ENCODE results near the gene SLC39A5. TPM values are rescaled to one million over a fixed set of nuclear protein-coding genes. Genes with fewer than 3 reads are reported as not detected.

SLC39A5 gene
- total RNA-seq, 4 donors from 2014 or later, result not detected

DNA sequence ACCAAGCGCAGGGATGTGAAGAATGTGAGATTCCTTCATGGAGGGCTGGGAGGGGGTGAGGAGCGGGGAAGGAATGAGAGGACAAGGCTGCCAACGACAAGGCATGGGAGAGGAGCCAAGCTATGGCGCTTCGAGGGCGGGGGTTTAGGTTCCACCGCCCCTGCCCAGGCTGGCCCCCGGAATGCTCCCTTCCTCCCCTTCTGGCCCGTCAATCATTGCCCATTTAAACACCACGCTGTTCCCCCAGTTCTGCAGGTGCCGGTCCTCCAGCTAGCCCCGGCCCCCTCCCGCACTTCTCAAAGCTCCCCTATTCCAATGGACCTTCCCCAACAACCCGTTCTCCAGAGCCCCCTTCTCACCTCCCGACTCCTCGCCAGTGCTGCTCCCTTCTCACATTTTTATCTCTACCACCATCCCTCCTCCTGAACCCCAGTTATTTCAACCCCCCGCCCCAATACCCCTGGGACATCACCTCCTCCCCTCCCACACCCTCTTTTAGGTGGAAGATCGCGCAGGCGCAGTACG is 8.6 kb upstream of the SLC39A5 start:
- no peaks in the 10 kb centered on the region for H3K27me3 ChIP-seq
- peak; percentile 81 to 85 for DNase-seq
- peaks cover 27 to 36% of the 10 kb centered on the region in 2 donors for H3K4me1 ChIP-seq
- TF ChIP-seq, protein P1, sequence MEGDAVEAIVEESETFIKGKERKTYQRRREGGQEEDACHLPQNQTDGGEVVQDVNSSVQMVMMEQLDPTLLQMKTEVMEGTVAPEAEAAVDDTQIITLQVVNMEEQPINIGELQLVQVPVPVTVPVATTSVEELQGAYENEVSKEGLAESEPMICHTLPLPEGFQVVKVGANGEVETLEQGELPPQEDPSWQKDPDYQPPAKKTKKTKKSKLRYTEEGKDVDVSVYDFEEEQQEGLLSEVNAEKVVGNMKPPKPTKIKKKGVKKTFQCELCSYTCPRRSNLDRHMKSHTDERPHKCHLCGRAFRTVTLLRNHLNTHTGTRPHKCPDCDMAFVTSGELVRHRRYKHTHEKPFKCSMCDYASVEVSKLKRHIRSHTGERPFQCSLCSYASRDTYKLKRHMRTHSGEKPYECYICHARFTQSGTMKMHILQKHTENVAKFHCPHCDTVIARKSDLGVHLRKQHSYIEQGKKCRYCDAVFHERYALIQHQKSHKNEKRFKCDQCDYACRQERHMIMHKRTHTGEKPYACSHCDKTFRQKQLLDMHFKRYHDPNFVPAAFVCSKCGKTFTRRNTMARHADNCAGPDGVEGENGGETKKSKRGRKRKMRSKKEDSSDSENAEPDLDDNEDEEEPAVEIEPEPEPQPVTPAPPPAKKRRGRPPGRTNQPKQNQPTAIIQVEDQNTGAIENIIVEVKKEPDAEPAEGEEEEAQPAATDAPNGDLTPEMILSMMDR (IDR thresholded peaks at IDR 0.05), result no peak
- no peak for TF ChIP-seq POLR2A (IDR thresholded peaks at IDR 0.05)
- no peaks in the 10 kb centered on the region for H3K9me3 ChIP-seq
- WGBS, 2 donors, result 1% methylated on average over 21 of the region's 21 CpGs
- intact Hi-C loops (cut with DNase I), result loop anchor here (10.0 kb wide), 1 partner anchor 96 kb away; the partner anchor contains the start of gene ESYT1
- H3K27ac ChIP-seq, result peak overlapping the region; percentile 82 to 99 (median 92)
- H3K36me3 ChIP-seq, result no peaks in the 10 kb centered on the region
- H3K4me3 ChIP-seq (replicated peaks in 1 of 3), result peak overlapping the region; percentile 61 to 68 (median 65)

GRCh38 chr12:56221757-56222530 is 7.9 kb upstream of the SLC39A5 start, which contains the start of gene RNF41:
Gene RNF41, minus strand, starts transcription at chr12:56221922. Its CDS starts 7,875 bp downstream, at chr12:56214047.
- intact Hi-C loops (cut with DNase I), result loop anchor here (10.0 kb wide), 1 partner anchor 97 kb away; the partner anchor contains the start of gene ESYT1
- H3K27ac ChIP-seq, result peak within 1 kb of the TSS; percentile 82 to 99 (median 92)
- H3K27me3 ChIP-seq, result no peaks in the 10 kb centered on the region
- peak within 1 kb of the TSS; percentile 61 to 68 (median 65) for H3K4me3 ChIP-seq (replicated peaks in 1 of 3)
- no peaks in the 10 kb centered on the region for H3K9me3 ChIP-seq
- TF ChIP-seq, protein P1 (IDR thresholded peaks at IDR 0.05), result peak in 1 of 6 experiments; percentile 9
- peak; percentile 34 to 99 for TF ChIP-seq POLR2A (IDR thresholded peaks at IDR 0.05)
- peak; percentile 97 to 98 for DNase-seq
- 2 to 7% methylated on average over 16 to 32 of the region's 42 CpGs for WGBS, 2 donors
- no peaks in the 10 kb centered on the region for H3K36me3 ChIP-seq
- peaks cover 27 to 36% of the 10 kb centered on the region in 2 donors for H3K4me1 ChIP-seq

DNA sequence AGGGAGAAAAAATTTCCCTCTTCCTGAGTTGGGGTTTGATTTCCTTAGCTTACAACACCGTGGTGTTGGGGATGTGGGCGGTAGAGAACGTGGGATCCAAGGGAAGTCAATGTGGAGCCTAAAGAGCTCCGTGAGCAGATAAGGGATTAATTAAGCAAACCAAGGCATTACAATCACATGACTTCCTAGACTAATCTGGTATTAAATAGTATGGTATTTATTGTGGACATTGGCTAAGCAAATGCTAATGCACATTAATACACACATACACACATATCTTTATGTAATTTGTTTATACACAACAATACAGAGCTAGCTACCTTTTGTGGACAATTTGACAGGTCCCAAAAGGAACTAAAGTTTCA is 7.3 kb upstream of the SLC39A5 start:
- intact Hi-C loops (cut with DNase I), result loop anchor here (10.0 kb wide), 1 partner anchor 98 kb away; the partner anchor contains the start of gene ESYT1
- H3K27me3 ChIP-seq, result no peaks in the 10 kb centered on the region
- H3K36me3 ChIP-seq, result no peaks in the 10 kb centered on the region
- H3K4me1 ChIP-seq, result peaks cover 27 to 36% of the 10 kb centered on the region in 2 donors
- no peaks in the 10 kb centered on the region for H3K9me3 ChIP-seq
- H3K27ac ChIP-seq, result peak overlapping the region; percentile 82 to 99 (median 92)
- WGBS, 2 donors, result 26 to 37% methylated on average over 4 of the region's 4 CpGs
- peak overlapping the region in 2 of 3 donors; percentile 3 to 65 for H3K4me3 ChIP-seq (replicated peaks in 1 of 3)
- DNase-seq, result no peak
- no peak for TF ChIP-seq POLR2A (IDR thresholded peaks at IDR 0.05)
- TF ChIP-seq, protein P1 (IDR thresholded peaks at IDR 0.05), result no peak

- Histone ChIP-seq H3K4me3 (replicated peaks in 1 of 3) (no peak overlapping the region), H3K27me3 (no peaks in the 10 kb centered on the region), H3K9me3 (no peaks in the 10 kb centered on the region), H3K4me1 (peaks cover 27 to 36% of the 10 kb centered on the region in 2 donors), H3K36me3 (no peaks in the 10 kb centered on the region), H3K27ac (peak overlapping the region in 2 of 3 donors; percentile 56 to 66)
- TF ChIP-seq, protein P1 (IDR thresholded peaks at IDR 0.05), result no peak
- TF ChIP-seq POLR2A (IDR thresholded peaks at IDR 0.05), result no peak
- WGBS, 2 donors, result 28 to 29% methylated on average over 15 of the region's 15 CpGs
- intact Hi-C loops (cut with DNase I), result loop anchor here (2.0 to 10.0 kb wide), 2 partner anchors 31 to 99 kb away; partner anchors contain the start of gene ESYT1
- DNase-seq, result no peak
Measured at GRCh38 chr12:56223571-56224101, 6.2 kb upstream of the SLC39A5 start.
